ENCODE results near the gene SLC24A5. TPM values are rescaled to one million over a fixed set of nuclear protein-coding genes. Genes with fewer than 3 reads are reported as not detected.

The SLC24A5 gene
- total and polyA plus RNA-seq, 10 of the 15 experiments (the other 5 are each of a cell fraction or from before 2014, with no cell fraction given) = not detected

DNA sequence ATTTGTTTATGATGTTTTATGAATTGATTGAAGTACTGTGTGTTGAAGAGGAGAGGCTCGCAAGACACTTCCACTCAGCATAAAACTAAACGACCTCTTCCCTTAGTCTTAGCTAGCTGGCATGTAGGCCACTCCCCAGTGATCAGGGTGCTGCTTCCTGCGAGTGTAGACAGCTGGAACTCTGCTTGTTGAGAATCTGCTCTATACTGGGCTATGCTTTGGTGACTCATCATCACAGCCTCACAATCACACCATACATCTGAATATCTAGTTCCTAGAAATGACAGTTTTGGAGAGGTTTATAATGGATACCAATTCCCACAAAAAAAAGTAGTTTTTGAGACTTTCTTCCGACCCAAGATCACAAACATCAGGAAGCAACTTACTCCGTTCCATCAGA is 1.5 kb upstream of the SLC24A5 start (continued):
- TF ChIP-seq SPI1 (IDR thresholded peaks at IDR 0.05; ENCODE audit: borderline replicate concordance, insufficient read depth, low read depth, low read length) (no peak), MEF2B (IDR thresholded peaks at IDR 0.05; ENCODE audit: partially characterized antibody, poor library complexity, severe bottlenecking) (no peak), PML (IDR thresholded peaks at IDR 0.05; ENCODE audit: low read length) (no peak), JUNB (IDR thresholded peaks at IDR 0.05) (no peak)
- TF ChIP-seq, protein P1, sequence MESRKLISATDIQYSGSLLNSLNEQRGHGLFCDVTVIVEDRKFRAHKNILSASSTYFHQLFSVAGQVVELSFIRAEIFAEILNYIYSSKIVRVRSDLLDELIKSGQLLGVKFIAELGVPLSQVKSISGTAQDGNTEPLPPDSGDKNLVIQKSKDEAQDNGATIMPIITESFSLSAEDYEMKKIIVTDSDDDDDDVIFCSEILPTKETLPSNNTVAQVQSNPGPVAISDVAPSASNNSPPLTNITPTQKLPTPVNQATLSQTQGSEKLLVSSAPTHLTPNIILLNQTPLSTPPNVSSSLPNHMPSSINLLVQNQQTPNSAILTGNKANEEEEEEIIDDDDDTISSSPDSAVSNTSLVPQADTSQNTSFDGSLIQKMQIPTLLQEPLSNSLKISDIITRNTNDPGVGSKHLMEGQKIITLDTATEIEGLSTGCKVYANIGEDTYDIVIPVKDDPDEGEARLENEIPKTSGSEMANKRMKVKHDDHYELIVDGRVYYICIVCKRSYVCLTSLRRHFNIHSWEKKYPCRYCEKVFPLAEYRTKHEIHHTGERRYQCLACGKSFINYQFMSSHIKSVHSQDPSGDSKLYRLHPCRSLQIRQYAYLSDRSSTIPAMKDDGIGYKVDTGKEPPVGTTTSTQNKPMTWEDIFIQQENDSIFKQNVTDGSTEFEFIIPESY (IDR thresholded peaks at IDR 0.05) = no peak
- TF ChIP-seq, protein P2, sequence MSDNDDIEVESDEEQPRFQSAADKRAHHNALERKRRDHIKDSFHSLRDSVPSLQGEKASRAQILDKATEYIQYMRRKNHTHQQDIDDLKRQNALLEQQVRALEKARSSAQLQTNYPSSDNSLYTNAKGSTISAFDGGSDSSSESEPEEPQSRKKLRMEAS (IDR thresholded peaks at IDR 0.05; ENCODE audit: low read depth, low read length) = no peak

DNA sequence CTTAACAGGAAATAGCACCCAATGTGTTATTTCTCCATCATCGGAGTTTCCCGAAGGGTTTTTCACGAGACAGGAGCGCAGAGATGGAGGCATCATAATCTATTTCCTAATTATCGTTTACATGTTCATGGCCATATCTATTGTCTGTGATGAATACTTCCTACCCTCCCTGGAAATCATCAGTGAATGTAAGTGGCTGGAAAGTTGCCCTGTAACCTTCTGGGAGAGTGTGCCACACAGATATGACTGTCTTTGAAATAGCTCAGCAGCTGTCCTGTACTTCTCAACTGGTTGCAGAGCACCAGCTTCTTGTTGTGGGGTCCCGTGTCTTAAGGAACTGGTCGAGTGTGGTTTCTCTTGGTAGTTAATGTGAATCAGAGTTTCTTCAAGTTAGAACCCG is 1.1 kb downstream of the SLC24A5 start:
- Histone ChIP-seq H3K27ac (ENCODE audit: control insufficient read depth, insufficient read depth) (no peak overlapping the region), H3K9ac (ENCODE audit: control insufficient read depth, insufficient read depth, low read length) (no peak overlapping the region), H3K4me1 (ENCODE audit: control insufficient read depth, insufficient read depth, low read length) (no peaks in the 10 kb centered on the region), H3K27me3 (replicated peaks in 1 of 2; ENCODE audit: control insufficient read depth in 2 of 2, insufficient read depth in 2 of 2, low read length in 1 of 2) (no peaks in the 10 kb centered on the region), H3K4me3 (no peak overlapping the region), H3K79me2 (ENCODE audit: control insufficient read depth, insufficient read depth, low read length) (no peaks in the 10 kb centered on the region), H2AFZ (ENCODE audit: control insufficient read depth, low read depth, low read length) (no peak overlapping the region), H4K20me1 (ENCODE audit: control insufficient read depth, insufficient read depth) (no peaks in the 10 kb centered on the region), H3K4me2 (ENCODE audit: control insufficient read depth, insufficient read depth) (no peak overlapping the region), H3K36me3 (ENCODE audit: control insufficient read depth in 2 of 2, insufficient read depth in 2 of 2, low read length in 1 of 2) (no peaks in the 10 kb centered on the region), H3K9me3 (replicated peaks; ENCODE audit: control insufficient read depth, insufficient read depth, low read length) (no peaks in the 10 kb centered on the region)
- ChIA-PET POLR2A (no interaction called here), RAD21 (ENCODE audit: unreplicated experiment) (no interaction called here), CTCF (interaction anchor here (1.3 kb wide), 1 partner anchor 11 kb away, joined by 4 read pairs; no protein-coding TSS in a partner anchor), SMC1A (ENCODE audit: uncharacterized antibody, unreplicated experiment) (interaction anchor here (1.0 to 2.2 kb wide), 3 partner anchors 8 to 280 kb away, joined by 3 to 6 read pairs (median 4); no protein-coding TSS in a partner anchor)
- ATAC-seq = no peak
- DNase-seq (ENCODE audit: low read depth, low spot score) = no peak
- 58% methylated on average over 8 of the region's 8 CpGs for WGBS (ENCODE audit: insufficient coverage, insufficient replicate concordance, low lambda C conversion rate, missing lambda C conversion rate)
- FAIRE-seq = no peak
- TF ChIP-seq, protein P3, sequence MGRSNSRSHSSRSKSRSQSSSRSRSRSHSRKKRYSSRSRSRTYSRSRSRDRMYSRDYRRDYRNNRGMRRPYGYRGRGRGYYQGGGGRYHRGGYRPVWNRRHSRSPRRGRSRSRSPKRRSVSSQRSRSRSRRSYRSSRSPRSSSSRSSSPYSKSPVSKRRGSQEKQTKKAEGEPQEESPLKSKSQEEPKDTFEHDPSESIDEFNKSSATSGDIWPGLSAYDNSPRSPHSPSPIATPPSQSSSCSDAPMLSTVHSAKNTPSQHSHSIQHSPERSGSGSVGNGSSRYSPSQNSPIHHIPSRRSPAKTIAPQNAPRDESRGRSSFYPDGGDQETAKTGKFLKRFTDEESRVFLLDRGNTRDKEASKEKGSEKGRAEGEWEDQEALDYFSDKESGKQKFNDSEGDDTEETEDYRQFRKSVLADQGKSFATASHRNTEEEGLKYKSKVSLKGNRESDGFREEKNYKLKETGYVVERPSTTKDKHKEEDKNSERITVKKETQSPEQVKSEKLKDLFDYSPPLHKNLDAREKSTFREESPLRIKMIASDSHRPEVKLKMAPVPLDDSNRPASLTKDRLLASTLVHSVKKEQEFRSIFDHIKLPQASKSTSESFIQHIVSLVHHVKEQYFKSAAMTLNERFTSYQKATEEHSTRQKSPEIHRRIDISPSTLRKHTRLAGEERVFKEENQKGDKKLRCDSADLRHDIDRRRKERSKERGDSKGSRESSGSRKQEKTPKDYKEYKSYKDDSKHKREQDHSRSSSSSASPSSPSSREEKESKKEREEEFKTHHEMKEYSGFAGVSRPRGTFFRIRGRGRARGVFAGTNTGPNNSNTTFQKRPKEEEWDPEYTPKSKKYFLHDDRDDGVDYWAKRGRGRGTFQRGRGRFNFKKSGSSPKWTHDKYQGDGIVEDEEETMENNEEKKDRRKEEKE (IDR thresholded peaks at IDR 0.05) = no peak
- TF ChIP-seq KDM1A (IDR thresholded peaks at IDR 0.05; ENCODE audit: borderline replicate concordance) (no peak), RFX5 (IDR thresholded peaks at IDR 0.05; ENCODE audit: low read depth, low read length) (no peak), EZH2 (IDR thresholded peaks at IDR 0.05; ENCODE audit: borderline replicate concordance, control insufficient read depth, low read depth, low read length) (no peak), ZNF622 (IDR thresholded peaks at IDR 0.05) (no peak), NR2C1 (IDR thresholded peaks at IDR 0.05) (no peak)
- in situ Hi-C loops (cut with MboI) (no loop called here), intact Hi-C loops (cut with micrococcal nuclease; ENCODE audit: unreplicated experiment) (no loop called here)
- BruUV-seq (replicated peaks) = no TSS peak

All from GM12878 (cell line).